ENCODE measurements around the gene RNF121.
"Not testable (repeated sequence)": the region's sequence is repeated elsewhere in the genome, so short reads cannot be mapped to it uniquely, and the experiment has no call there.

The RNF121 gene

GRCh38 chr11:71928737-71929443, at the start of gene RNF121:
RNF121 (plus strand) TSS chr11:71929046; CDS start chr11:71929062, 16 bp downstream.
- peak; percentile 86 to 94 for DNase-seq (ENCODE audit: low read depth in 2 of 2)

GRCh38 chr11:71885806-71886205, 43.0 kb upstream of the RNF121 start:
- not testable (repeated sequence) for DNase-seq (ENCODE audit: low read depth in 2 of 2)

DNA sequence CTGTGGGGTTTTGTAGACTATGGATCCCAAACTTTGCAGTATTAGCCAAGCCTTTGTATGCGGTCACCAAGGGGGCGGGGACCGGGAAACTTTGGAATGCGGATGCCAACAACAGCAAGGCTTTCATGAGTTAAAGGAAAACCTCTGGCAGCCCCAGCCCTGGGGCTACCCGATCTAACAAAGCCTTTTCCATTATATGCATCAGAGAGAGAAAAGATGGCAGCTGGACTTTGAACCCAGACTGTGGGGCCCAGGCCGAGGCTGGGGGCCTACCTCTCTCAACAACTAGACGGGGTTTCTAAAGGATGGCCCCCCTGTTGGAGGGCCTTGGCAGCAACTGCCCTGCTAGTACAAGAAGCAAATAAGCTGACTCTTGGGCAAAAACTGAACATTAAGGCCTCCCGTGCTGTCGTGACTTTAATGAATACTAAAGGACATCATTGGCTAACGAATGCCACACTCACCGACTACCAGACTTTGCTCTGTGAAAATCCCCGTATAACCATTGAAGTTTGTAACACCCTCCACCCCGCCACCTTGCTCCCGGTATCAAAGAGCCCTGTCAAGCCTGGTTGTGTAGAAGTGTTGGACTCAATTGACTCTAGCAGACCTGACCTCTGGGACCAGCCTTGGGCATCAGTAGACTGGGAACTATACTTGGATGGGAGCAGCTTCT, 40.4 kb upstream of the RNF121 start:
- DNase-seq (ENCODE audit: low read depth in 2 of 2), result not testable (repeated sequence)

DNA sequence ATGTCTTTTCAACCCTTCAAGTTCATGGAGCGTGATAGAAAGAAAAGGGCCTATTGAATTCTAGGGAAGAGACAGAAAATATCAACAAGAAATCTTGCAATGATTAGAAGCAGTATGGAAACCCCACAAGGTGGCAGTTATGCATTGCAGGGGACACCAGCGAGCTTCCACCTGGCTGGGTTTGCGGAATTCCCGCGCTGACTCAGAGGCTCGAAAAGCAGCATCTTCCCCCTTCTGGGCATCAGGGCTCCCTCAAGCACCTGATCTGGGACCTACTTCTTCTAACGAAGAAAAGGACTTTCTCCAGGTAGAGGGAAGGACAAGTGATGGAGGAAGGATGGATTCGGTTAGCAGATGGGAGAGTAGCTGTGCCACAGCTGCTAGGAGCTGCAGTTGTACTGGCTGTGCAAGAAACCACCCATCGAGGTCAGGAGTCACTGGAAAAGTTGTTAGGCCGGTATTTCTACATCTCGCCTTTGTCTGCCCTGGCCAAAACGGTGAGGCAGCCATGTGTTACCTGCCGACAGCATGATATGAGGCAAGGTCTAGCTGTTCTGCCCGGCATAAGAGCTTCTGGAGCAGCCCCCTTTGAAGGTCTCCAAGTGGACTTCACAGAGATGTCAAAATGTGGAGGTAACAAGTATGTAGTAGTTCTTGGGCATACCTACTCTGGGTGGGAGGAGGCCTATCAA, 39.5 kb upstream of the RNF121 start:
- DNase-seq (ENCODE audit: low read depth in 2 of 2), result not testable (repeated sequence)

- no peak for DNase-seq (ENCODE audit: low read depth in 2 of 2)
These were observed 32.9 kb upstream of the RNF121 start for GRCh38 chr11:71895961-71896360.

DNA sequence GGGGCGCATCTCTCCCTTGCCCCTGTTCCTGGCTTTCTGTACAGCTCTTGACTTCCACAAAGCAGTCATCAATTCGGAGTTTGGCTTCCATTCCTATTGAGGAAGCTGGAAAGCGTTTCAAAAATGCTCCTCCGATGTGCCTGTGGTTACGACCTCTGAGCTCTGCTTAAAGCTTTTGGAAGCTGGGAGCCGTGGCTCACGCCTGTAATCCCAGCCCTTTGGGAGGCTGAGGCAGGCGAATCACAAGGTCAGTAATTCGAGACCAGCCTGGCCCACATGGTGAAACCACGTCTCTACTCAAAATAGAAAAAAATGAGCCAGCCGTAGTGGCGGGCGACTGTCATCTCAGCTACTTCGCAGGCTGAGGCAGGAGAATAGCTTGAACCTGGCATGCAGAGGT, 27.7 kb upstream of the RNF121 start:
- DNase-seq (ENCODE audit: low read depth in 2 of 2), result not testable (repeated sequence)

DNA sequence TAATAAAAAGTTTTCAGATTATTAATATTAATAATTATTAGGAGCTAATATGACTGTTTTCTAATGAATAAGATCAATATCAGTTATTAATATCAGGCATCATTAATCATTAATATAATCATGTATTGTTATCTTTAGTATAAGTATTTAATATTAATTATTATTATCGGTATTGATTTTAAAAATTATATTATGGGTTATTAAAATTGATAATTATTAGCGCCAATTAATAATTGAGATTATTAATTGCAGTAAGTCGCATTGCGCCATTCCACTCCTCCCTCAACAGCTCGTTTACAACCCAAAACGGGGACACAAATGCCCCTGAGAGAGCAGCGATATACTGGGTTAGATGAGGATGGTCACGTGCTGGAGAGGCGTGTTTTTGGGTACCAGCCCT, 20.6 kb upstream of the RNF121 start:
- DNase-seq (ENCODE audit: low read depth in 2 of 2), result no peak

DNA sequence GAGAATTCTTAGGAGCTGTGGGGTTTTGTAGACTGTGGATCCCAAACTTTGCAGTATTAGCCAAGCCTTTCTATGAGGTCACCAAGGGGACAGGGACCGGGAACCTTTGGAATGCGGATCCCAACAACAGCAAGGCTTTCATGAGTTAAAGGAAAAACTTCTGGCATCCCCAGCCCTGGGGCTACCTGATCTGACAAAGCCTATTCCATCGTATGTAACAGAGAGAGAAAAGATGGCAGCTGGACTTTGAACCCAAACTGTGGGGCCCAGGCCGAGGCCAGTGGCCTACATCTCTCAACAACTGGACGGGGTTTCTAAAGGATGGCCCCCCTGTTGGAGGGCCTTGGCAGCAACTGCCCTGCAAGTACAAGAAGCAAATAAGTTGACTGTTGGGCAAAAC, 18.1 kb upstream of the RNF121 start:
- DNase-seq (ENCODE audit: low read depth in 2 of 2), result not testable (repeated sequence)

DNA sequence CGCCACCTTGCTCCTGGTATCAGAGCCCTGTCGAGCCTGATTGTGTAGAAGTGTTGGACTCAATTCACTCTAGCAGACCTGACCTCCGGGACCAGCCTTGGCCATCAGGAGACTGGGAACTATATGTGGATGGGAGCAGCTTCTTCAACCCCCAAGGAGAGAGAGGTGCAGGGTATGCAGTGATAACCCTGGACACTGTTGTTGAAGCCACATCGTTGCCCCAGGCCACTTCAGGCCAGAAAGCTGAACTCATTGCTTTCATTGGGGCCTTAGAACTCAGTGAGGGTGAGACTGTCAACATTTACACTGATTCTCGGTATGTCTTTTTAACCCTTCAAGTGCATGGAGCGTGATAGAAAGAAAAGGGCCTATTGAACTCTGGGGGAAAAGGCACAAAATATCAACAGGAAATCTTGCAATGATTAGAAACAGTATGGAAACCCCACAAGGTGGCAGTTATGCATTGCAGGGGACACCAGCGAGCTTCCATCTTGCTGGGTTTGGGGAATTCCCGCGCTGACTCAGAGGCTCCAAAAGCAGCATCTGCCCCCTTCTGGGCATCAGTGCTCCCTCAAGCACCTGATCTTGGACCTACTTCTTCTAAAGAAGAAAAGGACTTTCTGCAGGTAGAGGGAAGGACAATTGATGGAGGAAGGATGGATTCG, 17.4 kb upstream of the RNF121 start:
- peak in 1 of 2 donors; percentile 47 for DNase-seq (ENCODE audit: low read depth in 2 of 2)

GRCh38 chr11:71911986-71912340, 16.9 kb upstream of the RNF121 start:
- DNase-seq (ENCODE audit: low read depth in 2 of 2), result not testable (repeated sequence)

DNA sequence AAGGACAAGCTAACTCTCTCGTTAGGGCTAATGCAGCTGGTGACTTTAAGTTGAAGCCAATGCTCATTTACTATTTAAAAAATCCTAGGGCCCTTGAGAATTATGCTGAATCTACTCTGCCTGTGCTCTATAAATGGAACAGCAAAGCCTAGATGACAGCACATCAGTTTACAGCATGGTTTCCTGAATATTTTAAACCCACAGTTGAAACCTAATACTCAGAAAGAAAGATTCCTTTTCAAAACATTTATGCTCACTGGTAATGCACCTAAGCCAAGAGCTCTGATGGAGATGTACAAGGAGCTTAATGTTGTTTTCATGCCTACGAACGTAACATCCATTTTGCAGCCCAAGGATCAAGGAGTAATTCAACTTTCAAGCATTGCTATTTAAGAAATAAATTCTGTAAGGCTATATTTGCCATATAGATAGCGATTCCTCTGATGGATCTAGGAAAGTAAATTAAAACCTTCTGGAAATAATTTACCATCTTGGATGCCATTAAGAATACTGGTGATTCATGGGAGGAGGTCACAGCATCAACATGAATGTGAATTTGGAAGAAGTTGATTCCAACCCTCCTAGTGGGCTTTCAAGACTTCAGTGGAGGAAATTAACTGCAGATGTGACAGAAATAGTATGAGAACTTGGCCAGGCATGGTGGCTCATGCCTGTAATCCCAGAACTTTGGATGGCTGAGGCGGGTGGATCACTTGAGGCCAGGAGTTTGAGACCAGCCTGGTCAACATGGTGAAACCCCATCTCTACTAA, 14.9 kb upstream of the RNF121 start:
- DNase-seq (ENCODE audit: low read depth in 2 of 2), result no peak

DNA sequence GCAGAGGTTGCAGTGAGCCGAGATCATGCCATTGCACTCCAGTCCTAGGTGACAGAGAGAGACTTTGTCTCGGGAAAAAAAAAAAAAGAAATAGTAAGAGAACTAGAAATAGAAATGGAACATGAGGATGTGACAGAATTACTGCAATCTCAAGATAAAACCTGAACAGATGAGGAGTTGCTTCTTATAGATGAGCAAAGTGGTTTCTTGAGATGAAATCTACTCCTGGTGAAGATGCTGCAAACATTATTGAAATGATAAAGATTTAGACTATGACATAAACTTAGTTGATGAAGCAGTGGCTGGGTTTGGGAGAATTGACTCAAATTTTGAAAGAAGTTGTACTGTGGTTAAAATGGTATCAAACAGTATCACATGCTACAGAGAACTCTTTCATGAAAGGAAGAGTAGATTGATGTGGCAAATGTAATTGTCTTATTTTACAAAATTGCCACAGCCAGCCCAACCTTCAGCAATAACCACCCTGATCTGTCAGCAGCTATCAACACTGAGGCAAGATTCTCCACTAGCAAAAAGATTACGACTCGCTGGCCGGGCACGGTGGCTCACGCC, 14.1 kb upstream of the RNF121 start:
- no peak for DNase-seq (ENCODE audit: low read depth in 2 of 2)

GRCh38 chr11:71917646-71918140, 11.2 kb upstream of the RNF121 start:
- no peak for DNase-seq (ENCODE audit: low read depth in 2 of 2)

GRCh38 chr11:71927820-71928736, 768 bp upstream of the RNF121 start, which contains the start of gene XNDC1N:
XNDC1N (minus strand) TSS chr11:71928594; CDS start chr11:71923353, 5,241 bp downstream.
- peak; percentile 23 to 29 for DNase-seq (ENCODE audit: low read depth in 2 of 2)

DNA sequence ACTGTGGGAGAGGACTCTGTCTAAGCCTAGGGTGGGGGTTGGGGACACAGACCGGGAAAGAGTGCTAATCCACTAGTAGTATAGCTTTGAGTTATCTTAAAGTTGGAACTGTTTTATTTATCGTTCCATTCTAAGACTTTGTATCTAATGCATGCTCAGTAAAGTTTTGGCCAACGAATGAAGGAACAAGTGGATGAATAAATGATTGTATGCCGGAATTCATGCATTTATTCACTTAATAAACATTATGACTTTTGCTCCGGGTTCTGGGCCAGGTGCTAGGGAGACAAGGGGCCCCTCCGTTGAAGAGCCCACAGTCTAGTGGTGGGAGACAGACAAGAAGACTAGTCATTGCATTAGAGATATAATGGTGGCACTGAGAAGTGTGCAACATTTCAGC, 645 bp downstream of the RNF121 start:
- no peak for DNase-seq (ENCODE audit: low read depth in 2 of 2)

GRCh38 chr11:71930556-71931244, 1.9 kb downstream of the RNF121 start:
- no peak for DNase-seq (ENCODE audit: low read depth in 2 of 2)

DNA sequence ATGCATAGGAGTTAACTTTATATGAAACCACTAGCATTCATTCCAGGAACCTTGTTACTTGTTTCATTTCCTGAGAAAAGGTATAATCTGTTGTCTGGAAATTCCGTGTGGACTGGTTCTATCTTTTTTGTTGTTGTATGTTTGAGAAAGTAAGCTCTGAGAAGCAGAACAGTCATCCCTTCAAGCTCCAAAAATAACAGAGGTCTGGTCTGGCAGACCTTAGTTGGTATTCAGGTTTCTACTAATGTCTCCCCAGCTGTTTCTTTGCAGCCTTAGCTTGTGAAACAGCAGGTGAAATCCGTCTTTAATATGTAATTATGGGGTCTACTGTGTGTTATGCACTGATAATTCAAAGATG, 2.4 kb downstream of the RNF121 start:
- no peak for DNase-seq (ENCODE audit: low read depth in 2 of 2)

DNA sequence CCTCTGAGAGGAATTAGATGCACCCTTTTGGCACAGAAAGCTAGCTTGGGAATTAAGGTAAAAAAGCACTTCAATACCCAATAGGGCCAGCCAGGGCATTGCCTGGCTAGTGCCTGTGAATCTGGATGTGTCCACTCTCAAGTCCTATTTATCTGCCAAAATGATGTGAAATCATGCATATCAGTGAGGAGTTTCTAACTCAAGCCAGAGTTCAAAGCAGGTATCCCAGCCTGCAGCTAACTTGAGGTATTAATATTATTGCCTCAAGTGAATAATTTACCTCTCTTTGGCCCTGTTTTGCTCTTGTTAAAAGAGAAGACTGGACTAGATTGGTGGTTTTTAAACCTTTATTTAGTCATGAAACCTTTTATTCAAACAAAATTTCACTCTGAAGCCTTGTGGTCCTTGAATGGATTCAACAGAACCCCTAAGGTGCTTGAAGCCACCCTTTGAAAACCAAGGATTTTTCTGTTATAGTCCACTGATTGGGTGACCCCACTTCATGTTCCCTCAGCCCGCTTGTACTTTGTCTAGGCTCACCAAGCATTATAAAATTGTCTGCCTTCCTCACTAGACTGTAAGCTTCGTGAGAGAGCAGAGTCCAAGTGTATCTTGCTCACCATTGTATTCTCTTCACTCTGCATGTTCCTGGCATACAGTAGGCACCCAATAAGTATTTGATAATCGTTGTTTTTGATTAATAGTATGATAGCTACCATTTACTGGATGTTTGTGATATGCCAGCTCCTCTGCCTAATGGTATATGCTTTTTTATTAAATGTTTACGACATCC, 4.5 kb downstream of the RNF121 start:
- no peak for DNase-seq (ENCODE audit: low read depth in 2 of 2)
